HCT116 (cell line): ENCODE data around the gene C15orf39. TPM values are rescaled to one million over a fixed set of nuclear protein-coding genes. Genes with fewer than 3 reads are reported as not detected.

Experiments used
- ATAC-seq: fragments of 200-7000 bp; cut with Tn5 transposase; 2 replicates; pipeline ENCODE4 v1.9.1; 2020; ENCODE audit warnings: mild to moderate bottlenecking, moderate library complexity
- BruUV-seq: library from RNA; stranded (reverse); fragments of 400-500 nt; replicated peaks from 2 replicates; lab custom pipeline; 2021; lab: Mats Ljungman, UMichigan
- CTCF ChIA-PET: fragments of 300-600 bp; sonication (Branson Sonifier 250); formaldehyde crosslinking; loops from one replicate; lab custom pipeline; 2021; ENCODE audit warnings: antibody characterized with exemption; lab: Charles Lee
- POLR2A ChIA-PET: fragments of 300-600, 350-600 bp; sonication (Branson Sonifier 250); formaldehyde crosslinking; loops from one replicate; lab custom pipeline; 2021; ENCODE audit warnings: antibody characterized with exemption; lab: Charles Lee
- RAD21 ChIA-PET, 2 experiments: fragments of 300-600 bp; sonication (Branson Sonifier 250); formaldehyde crosslinking; loops; one replicate each; lab custom pipeline; 2023; ENCODE audit warnings: low total read pairs in 2 of 2; ENCODE audit not compliant: uncharacterized antibody in 2 of 2, unreplicated experiment in 2 of 2, low non-redundant PET in 1 of 2; lab: Charles Lee
- DNase-seq: peaks from one replicate; pipeline ENCODE4 v3.0.0-alpha.2; 2010; ENCODE audit warnings: low read depth, low spot score
- H2AFZ ChIP-seq: fragments of 200-600 bp; shearing (Covaris generic), sonication (generic); 2 replicates; pipeline ENCODE4 v1.6.1; 2017; ENCODE audit warnings: low read depth, mixed run types, mixed read lengths, antibody characterized with exemption, low read length; ENCODE audit not compliant: poor library complexity, severe bottlenecking
- H3K27ac ChIP-seq: 2 replicates; pipeline ENCODE4 v1.5.1; 2012; ENCODE audit warnings: low read depth, low read length
- H3K27me3 ChIP-seq: fragments of 200-600 bp; sonication (generic); 2 replicates; pipeline ENCODE4 v1.6.1; 2016; ENCODE audit warnings: mixed run types, low read length, mixed read lengths; ENCODE audit not compliant: insufficient read depth
- H3K36me3 ChIP-seq, 2 experiments: fragments of 200-500 bp in 1 of 2; fragments of 200-600 bp in 1 of 2; sonication (Bioruptor generic) in 1 of 2; sonication (generic) in 1 of 2; 2 replicates each; pipeline versions ENCODE4 v1.5.1 to v1.6.1; 2014 to 2016; ENCODE audit warnings: low read length in 2 of 2, inconsistent platforms in 1 of 2, mixed read lengths in 1 of 2, mixed run types in 1 of 2; ENCODE audit not compliant: insufficient read depth in 2 of 2, control insufficient read depth in 1 of 2
- H3K4me1 ChIP-seq, 2 experiments: fragments of 200-600 bp in 1 of 2; sonication (generic) in 1 of 2; 2 replicates each; pipeline versions ENCODE4 v1.5.1 to v1.6.1; 2012 to 2017; ENCODE audit warnings: low read length in 2 of 2, inconsistent platforms in 1 of 2, mild to moderate bottlenecking in 1 of 2, mixed read lengths in 1 of 2, mixed run types in 1 of 2, moderate library complexity in 1 of 2; ENCODE audit not compliant: insufficient read depth in 2 of 2, control insufficient read depth in 1 of 2
- H3K4me2 ChIP-seq: fragments of 200-600 bp; sonication (generic); 2 replicates; pipeline ENCODE4 v1.6.1; 2017; ENCODE audit warnings: mixed run types, low read length, mixed read lengths
- H3K4me3 ChIP-seq, 2 experiments: fragments of 200-600 bp in 1 of 2; sonication (generic) in 1 of 2; replicated peaks in 1 of 2; 2 replicates each; pipeline ENCODE4 v1.5.1; 2011 to 2016; ENCODE audit warnings: low read length in 2 of 2, control low read depth in 1 of 2, low read depth in 1 of 2, mild to moderate bottlenecking in 1 of 2, mixed read lengths in 1 of 2, mixed run types in 1 of 2
- H3K79me2 ChIP-seq: fragments of 200-600 bp; sonication (generic); 2 replicates; pipeline ENCODE4 v1.6.1; 2017; ENCODE audit warnings: mild to moderate bottlenecking, mixed run types, low read length, moderate library complexity, mixed read lengths; ENCODE audit not compliant: insufficient read depth
- H3K9ac ChIP-seq: fragments of 200-600 bp; sonication (generic); 2 replicates; pipeline ENCODE4 v1.6.1; 2016; ENCODE audit warnings: low read length, mixed read lengths
- H3K9me2 ChIP-seq: fragments of 200-600 bp; sonication (generic), shearing (Covaris generic); 2 replicates; pipeline ENCODE4 v1.6.1; 2017; ENCODE audit warnings: mixed run types, mild to moderate bottlenecking, moderate library complexity; ENCODE audit not compliant: insufficient read depth
- H3K9me3 ChIP-seq, 2 experiments: fragments of 200-500 bp in 1 of 2; fragments of 200-600 bp in 1 of 2; sonication (Bioruptor generic) in 1 of 2; sonication (generic) in 1 of 2; 2 replicates each; pipeline ENCODE4 v1.6.1; 2014 to 2017; ENCODE audit warnings: low read length in 2 of 2, mixed read lengths in 2 of 2, inconsistent platforms in 1 of 2, low read depth in 1 of 2, mild to moderate bottlenecking in 1 of 2, mixed run types in 1 of 2, moderate library complexity in 1 of 2; ENCODE audit not compliant: control insufficient read depth in 1 of 2, insufficient read depth in 1 of 2
- H4K20me1 ChIP-seq: fragments of 200-600 bp; sonication (generic), shearing (Covaris generic); 2 replicates; pipeline ENCODE4 v1.6.1; 2017; ENCODE audit warnings: mixed run types, mild to moderate bottlenecking, moderate library complexity; ENCODE audit not compliant: insufficient read depth
- ATF3 ChIP-seq: IDR thresholded peaks from 2 replicates; pipeline ENCODE4 v1.6.1; 2012
- CBX3 ChIP-seq: IDR thresholded peaks from 2 replicates; pipeline ENCODE4 v1.6.1; 2012; ENCODE audit warnings: low read depth
- CEBPB ChIP-seq: IDR thresholded peaks from 2 replicates; pipeline ENCODE4 v1.6.1; 2012; ENCODE audit warnings: low read depth
- CTCF ChIP-seq, 3 experiments: fragments of 200-600 bp in 1 of 3; sonication (generic) in 1 of 3; IDR thresholded peaks in 2 of 3; conservative IDR thresholded peaks in 1 of 3; 2 replicates each; pipeline ENCODE4 v1.5.1; 2012 to 2017; ENCODE audit warnings: low read depth in 2 of 3, low read length in 2 of 3, antibody characterized with exemption in 1 of 3, borderline replicate concordance in 1 of 3, control low read depth in 1 of 3, mild to moderate bottlenecking in 1 of 3, mixed read lengths in 1 of 3, mixed run types in 1 of 3, moderate library complexity in 1 of 3; ENCODE audit not compliant: insufficient read depth in 1 of 3
- EGR1 ChIP-seq: IDR thresholded peaks from 2 replicates; pipeline ENCODE4 v1.6.1; 2012; ENCODE audit warnings: low read depth
- ELF1 ChIP-seq: IDR thresholded peaks from 2 replicates; pipeline ENCODE4 v1.6.1; 2012; ENCODE audit warnings: low read depth, borderline replicate concordance
- FOSL1 ChIP-seq: IDR thresholded peaks from 2 replicates; pipeline ENCODE4 v1.6.1; 2012; ENCODE audit warnings: low read depth
- MAX ChIP-seq: IDR thresholded peaks from 2 replicates; pipeline ENCODE4 v1.6.1; 2012
- POLR2AphosphoS5 ChIP-seq: IDR thresholded peaks from 2 replicates; pipeline ENCODE4 v1.6.1; 2011; ENCODE audit warnings: mild to moderate bottlenecking, low read depth, low read length, moderate library complexity
- RAD21 ChIP-seq: IDR thresholded peaks from 2 replicates; pipeline ENCODE4 v1.6.1; 2012; ENCODE audit warnings: low read depth, mild to moderate bottlenecking
- SRF ChIP-seq: IDR thresholded peaks from 2 replicates; pipeline ENCODE4 v1.6.1; 2012; ENCODE audit warnings: low read depth
- TCF7L2 ChIP-seq: IDR thresholded peaks from 2 replicates; pipeline ENCODE4 v1.7.0; 2011; ENCODE audit warnings: borderline replicate concordance, inconsistent platforms; ENCODE audit not compliant: insufficient read depth, insufficient read length; ENCODE audit errors: extremely low read depth
- YY1 ChIP-seq: IDR thresholded peaks from 2 replicates; pipeline ENCODE4 v1.6.1; 2011; ENCODE audit warnings: low read length, low read depth, moderate library complexity, mild to moderate bottlenecking; ENCODE audit not compliant: insufficient replicate concordance; ENCODE audit errors: extremely low read depth
- ZFX ChIP-seq: fragments of 450-650 bp; IDR thresholded peaks from 2 replicates; pipeline ENCODE4 v1.6.1; 2017
- intact Hi-C: fragments of 100-400 bp; cut with micrococcal nuclease; formaldehyde crosslinking; loops from 2 replicates; pipeline ENCODE4 v1.10.0; 2022
- total RNA-seq: library from RNA; stranded (reverse); gene quantifications from one replicate; pipeline ENCODE4 v1.2.1, GENCODE V29; 2021; ENCODE audit not compliant: unreplicated experiment
- TF ChIP-seq, protein P1 (sequence below): IDR thresholded peaks from 2 replicates; pipeline ENCODE4 v1.6.1; 2012; ENCODE audit warnings: low read depth
- TF ChIP-seq, protein P2 (sequence below): IDR thresholded peaks from 2 replicates; pipeline ENCODE4 v1.6.1; 2011; ENCODE audit warnings: mild to moderate bottlenecking, low read length, moderate library complexity; ENCODE audit not compliant: insufficient replicate concordance; ENCODE audit errors: extremely low read depth

C15orf39 gene
- total RNA-seq, 1 experiment from 2014 or later, result 29.3 TPM

DNA sequence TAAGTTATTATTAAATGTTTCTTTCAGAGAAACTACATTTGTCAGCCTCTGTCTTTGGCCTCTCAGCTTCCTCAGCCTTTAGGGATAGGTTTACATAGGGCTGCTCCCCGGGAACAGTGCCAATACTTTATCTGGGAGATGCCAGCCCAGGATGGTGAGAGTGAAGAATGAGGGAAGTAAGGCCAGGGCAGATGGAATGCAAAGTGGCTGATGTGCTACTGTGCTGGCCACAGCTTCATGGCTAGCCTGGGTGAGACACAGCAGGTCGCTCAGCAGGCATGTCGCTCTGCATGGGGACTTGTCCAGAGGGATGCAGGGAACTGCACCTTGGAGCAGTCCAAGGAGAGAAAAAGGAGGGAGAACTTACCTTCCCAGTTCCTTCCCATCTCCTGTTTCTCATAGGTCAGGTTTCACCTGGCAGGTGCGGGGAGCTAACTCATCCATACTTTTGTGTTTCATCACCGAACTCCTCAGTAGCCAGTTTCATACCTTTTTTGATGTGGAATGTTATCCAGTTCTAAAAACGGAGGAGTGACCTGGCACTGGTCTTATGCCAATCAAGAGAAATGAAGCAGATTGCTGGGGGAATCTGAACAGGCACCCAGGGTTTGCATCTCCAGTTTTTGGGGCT lies 30.9 kb upstream of the C15orf39 start:
- no peaks in the 10 kb centered on the region for H3K9me2 ChIP-seq
- ATAC-seq (no peak), DNase-seq (no peak)
- no peak overlapping the region for H3K9ac ChIP-seq
- TF ChIP-seq POLR2AphosphoS5 (no peak), RAD21 (no peak), SRF (no peak), CTCF (IDR thresholded peaks at IDR 0.05 in 2 of 3, conservative IDR thresholded peaks at IDR 0.05 in 1 of 3; ENCODE audit: borderline replicate concordance in 1 of 3, insufficient read depth in 1 of 3, low read depth in 2 of 3, low read length in 2 of 3) (no peak), YY1 (no peak), TCF7L2 (no peak), ATF3 (no peak), ELF1 (no peak), ZFX (no peak), CEBPB (no peak), CBX3 (no peak), FOSL1 (no peak), EGR1 (no peak), MAX (no peak)
- TF ChIP-seq, protein P1, sequence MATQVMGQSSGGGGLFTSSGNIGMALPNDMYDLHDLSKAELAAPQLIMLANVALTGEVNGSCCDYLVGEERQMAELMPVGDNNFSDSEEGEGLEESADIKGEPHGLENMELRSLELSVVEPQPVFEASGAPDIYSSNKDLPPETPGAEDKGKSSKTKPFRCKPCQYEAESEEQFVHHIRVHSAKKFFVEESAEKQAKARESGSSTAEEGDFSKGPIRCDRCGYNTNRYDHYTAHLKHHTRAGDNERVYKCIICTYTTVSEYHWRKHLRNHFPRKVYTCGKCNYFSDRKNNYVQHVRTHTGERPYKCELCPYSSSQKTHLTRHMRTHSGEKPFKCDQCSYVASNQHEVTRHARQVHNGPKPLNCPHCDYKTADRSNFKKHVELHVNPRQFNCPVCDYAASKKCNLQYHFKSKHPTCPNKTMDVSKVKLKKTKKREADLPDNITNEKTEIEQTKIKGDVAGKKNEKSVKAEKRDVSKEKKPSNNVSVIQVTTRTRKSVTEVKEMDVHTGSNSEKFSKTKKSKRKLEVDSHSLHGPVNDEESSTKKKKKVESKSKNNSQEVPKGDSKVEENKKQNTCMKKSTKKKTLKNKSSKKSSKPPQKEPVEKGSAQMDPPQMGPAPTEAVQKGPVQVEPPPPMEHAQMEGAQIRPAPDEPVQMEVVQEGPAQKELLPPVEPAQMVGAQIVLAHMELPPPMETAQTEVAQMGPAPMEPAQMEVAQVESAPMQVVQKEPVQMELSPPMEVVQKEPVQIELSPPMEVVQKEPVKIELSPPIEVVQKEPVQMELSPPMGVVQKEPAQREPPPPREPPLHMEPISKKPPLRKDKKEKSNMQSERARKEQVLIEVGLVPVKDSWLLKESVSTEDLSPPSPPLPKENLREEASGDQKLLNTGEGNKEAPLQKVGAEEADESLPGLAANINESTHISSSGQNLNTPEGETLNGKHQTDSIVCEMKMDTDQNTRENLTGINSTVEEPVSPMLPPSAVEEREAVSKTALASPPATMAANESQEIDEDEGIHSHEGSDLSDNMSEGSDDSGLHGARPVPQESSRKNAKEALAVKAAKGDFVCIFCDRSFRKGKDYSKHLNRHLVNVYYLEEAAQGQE, result no peak
- TF ChIP-seq, protein P2, sequence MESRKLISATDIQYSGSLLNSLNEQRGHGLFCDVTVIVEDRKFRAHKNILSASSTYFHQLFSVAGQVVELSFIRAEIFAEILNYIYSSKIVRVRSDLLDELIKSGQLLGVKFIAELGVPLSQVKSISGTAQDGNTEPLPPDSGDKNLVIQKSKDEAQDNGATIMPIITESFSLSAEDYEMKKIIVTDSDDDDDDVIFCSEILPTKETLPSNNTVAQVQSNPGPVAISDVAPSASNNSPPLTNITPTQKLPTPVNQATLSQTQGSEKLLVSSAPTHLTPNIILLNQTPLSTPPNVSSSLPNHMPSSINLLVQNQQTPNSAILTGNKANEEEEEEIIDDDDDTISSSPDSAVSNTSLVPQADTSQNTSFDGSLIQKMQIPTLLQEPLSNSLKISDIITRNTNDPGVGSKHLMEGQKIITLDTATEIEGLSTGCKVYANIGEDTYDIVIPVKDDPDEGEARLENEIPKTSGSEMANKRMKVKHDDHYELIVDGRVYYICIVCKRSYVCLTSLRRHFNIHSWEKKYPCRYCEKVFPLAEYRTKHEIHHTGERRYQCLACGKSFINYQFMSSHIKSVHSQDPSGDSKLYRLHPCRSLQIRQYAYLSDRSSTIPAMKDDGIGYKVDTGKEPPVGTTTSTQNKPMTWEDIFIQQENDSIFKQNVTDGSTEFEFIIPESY, result no peak
- ChIA-PET CTCF (no interaction called here), RAD21 (no interaction called here), POLR2A (no interaction called here)
- H3K4me1 ChIP-seq, result peaks cover 5 to 22% of the 10 kb centered on the region in 2 experiments
- H4K20me1 ChIP-seq, result no peaks in the 10 kb centered on the region
- no peak overlapping the region for H3K27ac ChIP-seq
- no peaks in the 10 kb centered on the region for H3K9me3 ChIP-seq
- no peak overlapping the region for H3K4me2 ChIP-seq
- H2AFZ ChIP-seq, result no peak overlapping the region
- H3K27me3 ChIP-seq, result no peaks in the 10 kb centered on the region
- BruUV-seq, result no TSS peak
- no peaks in the 10 kb centered on the region for H3K79me2 ChIP-seq
- intact Hi-C loops, result no loop called here
- H3K36me3 ChIP-seq, result no peaks in the 10 kb centered on the region
- no peak overlapping the region for H3K4me3 ChIP-seq
